Gastrocnemius medialis (tissue), 4 donors: ENCODE data around the gene BICD2. TPM values are rescaled to one million over a fixed set of nuclear protein-coding genes. Genes with fewer than 3 reads are reported as not detected.

ENCODE experiments used
- ATAC-seq, 2 donors: fragments of 150-250 bp; one replicate each; pipeline ENCODE4 v1.9.1; 2016
- DNase-seq, 2 donors: peaks; one replicate each; pipeline ENCODE4 v3.0.0-alpha.2; 2019
- H3K27ac ChIP-seq, 4 donors: fragments of 200-600 bp; sonication (generic); 1 replicate in 1 of 4; 2 replicates in 3 of 4; pipeline ENCODE4 v1.5.1; 2016 to 2018; ENCODE audit warnings: mild to moderate bottlenecking in 2 of 4, moderate library complexity in 1 of 4
- H3K27me3 ChIP-seq, 3 donors: fragments of 200-600 bp; sonication (generic) in 2 of 3; 1 replicate in 1 of 3; 2 replicates in 2 of 3; pipeline versions ENCODE4 v1.5.1 to v1.6.0; 2016 to 2019; ENCODE audit warnings: mild to moderate bottlenecking in 1 of 3, moderate library complexity in 1 of 3
- H3K36me3 ChIP-seq, 2 donors: fragments of 200-600 bp; sonication (generic) in 1 of 2; one replicate each; pipeline ENCODE4 v1.5.1; 2017 to 2018
- H3K4me1 ChIP-seq, 2 donors: fragments of 200-600 bp; sonication (generic) in 1 of 2; one replicate each; pipeline ENCODE4 v1.5.1; 2016 to 2017; ENCODE audit warnings: mild to moderate bottlenecking in 2 of 2
- H3K4me3 ChIP-seq, 4 donors: fragments of 200-600 bp; sonication (generic) in 3 of 4; 1 replicate in 1 of 4; 2 replicates in 3 of 4; pipeline ENCODE4 v1.5.1; 2016 to 2019; ENCODE audit warnings: mild to moderate bottlenecking in 2 of 4
- H3K9me3 ChIP-seq, 3 donors: fragments of 200-600 bp; sonication (generic) in 2 of 3; 1 replicate in 1 of 3; 2 replicates in 2 of 3; pipeline ENCODE4 v1.5.1; 2016 to 2019
- POLR2A ChIP-seq, 2 donors: fragments of 450-650 bp; IDR thresholded peaks; one replicate each; pipeline ENCODE4 v1.6.1; 2017; ENCODE audit warnings: antibody characterized with exemption in 2 of 2, mild to moderate bottlenecking in 2 of 2, moderate library complexity in 2 of 2
- in situ Hi-C, 4 donors: fragments of 200-750 bp; cut with MboI; loops; one replicate each; pipeline versions ENCODE4 v1.15.0 to v1.8.0; 2017; ENCODE audit warnings: low sequenced_read_pairs in 4 of 4
- intact Hi-C: fragments of 100-400 bp; cut with DNase I; formaldehyde crosslinking; loops from one replicate; pipeline ENCODE4 v1.15.1; 2023; ENCODE audit warnings: low total_unique reads
- total RNA-seq, 4 donors: library from RNA; depleted of rRNA; stranded (reverse); fragments of >200 nt; gene quantifications; one replicate each; pipeline versions ENCODE4 v1.1.0 to v1.2.3, GENCODE V29; 2016
- TF ChIP-seq, protein P1 (sequence below), 5 experiments: fragments of 450-650 bp in 3 of 5; fragments of 200-600 bp in 2 of 5; sonication (generic) in 2 of 5; IDR thresholded peaks in 4 of 5; conservative IDR thresholded peaks in 1 of 5; 1 replicate in 4 of 5; 2 replicates in 1 of 5; pipeline ENCODE4 v1.5.1; 2016 to 2019; ENCODE audit warnings: antibody characterized with exemption in 5 of 5, mild to moderate bottlenecking in 3 of 5, moderate library complexity in 3 of 5

Gene BICD2
- total RNA-seq, 4 donors from 2014 or later, result 21.5 to 54.6 (median 38.7) TPM

DNA sequence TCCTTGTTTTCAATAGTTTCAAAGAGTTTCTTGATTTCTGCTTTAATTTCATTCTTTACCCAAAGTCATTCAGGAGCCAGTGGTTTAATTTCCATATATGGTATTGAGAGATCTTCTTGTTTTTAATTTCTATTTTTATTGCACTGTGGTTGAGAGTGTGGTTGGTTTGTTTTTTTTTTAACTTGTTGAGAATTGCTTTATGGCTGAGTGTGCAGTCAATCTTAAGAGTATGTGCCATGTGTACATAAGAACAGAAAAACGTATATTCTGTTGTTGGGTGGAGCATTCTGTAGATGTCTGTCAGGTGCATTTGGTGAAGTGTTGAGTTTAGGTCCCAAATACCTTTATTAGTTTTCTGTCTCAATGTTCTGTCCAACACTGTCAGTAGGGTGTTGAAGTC lies 68.0 kb downstream of the BICD2 start:
- intact Hi-C loops, result no loop called here
- ATAC-seq (no peak), DNase-seq (no peak)
- Histone ChIP-seq H3K4me1 (no peaks in the 10 kb centered on the region), H3K27me3 (no peaks in the 10 kb centered on the region), H3K4me3 (no peak overlapping the region), H3K27ac (no peak overlapping the region), H3K9me3 (peaks cover 0 to 3% (median 0%) of the 10 kb centered on the region in 3 donors), H3K36me3 (no peaks in the 10 kb centered on the region)
- TF ChIP-seq, protein P1, sequence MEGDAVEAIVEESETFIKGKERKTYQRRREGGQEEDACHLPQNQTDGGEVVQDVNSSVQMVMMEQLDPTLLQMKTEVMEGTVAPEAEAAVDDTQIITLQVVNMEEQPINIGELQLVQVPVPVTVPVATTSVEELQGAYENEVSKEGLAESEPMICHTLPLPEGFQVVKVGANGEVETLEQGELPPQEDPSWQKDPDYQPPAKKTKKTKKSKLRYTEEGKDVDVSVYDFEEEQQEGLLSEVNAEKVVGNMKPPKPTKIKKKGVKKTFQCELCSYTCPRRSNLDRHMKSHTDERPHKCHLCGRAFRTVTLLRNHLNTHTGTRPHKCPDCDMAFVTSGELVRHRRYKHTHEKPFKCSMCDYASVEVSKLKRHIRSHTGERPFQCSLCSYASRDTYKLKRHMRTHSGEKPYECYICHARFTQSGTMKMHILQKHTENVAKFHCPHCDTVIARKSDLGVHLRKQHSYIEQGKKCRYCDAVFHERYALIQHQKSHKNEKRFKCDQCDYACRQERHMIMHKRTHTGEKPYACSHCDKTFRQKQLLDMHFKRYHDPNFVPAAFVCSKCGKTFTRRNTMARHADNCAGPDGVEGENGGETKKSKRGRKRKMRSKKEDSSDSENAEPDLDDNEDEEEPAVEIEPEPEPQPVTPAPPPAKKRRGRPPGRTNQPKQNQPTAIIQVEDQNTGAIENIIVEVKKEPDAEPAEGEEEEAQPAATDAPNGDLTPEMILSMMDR (IDR thresholded peaks at IDR 0.05 in 4 of 5, conservative IDR thresholded peaks at IDR 0.05 in 1 of 5), result no peak
- TF ChIP-seq POLR2A (IDR thresholded peaks at IDR 0.05), result no peak
- in situ Hi-C loops, result no loop called here

DNA sequence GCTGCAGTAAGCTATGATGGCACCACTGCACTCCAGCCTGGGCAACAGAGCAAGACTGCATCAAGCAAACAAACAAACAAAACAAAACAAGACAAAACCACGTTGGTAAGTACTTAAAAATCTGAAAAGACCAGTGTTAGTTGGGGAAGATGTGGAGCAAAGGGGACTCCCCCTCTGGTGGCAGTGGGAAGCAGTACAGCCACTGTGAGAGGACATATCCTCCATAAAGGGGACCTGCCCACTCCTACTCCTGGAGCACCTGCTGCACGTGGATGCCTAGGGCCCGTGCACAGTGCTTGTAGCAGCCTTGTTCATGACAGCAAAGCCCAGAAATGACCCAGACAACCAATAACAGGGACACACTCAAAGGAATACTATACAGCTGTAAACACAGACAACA lies 77.7 kb downstream of the BICD2 start:
- in situ Hi-C loops, result no loop called here
- no peak for ATAC-seq
- Histone ChIP-seq H3K36me3 (no peaks in the 10 kb centered on the region), H3K9me3 (no peaks in the 10 kb centered on the region), H3K27ac (no peak overlapping the region), H3K27me3 (no peaks in the 10 kb centered on the region), H3K4me3 (no peak overlapping the region), H3K4me1 (no peaks in the 10 kb centered on the region)
- TF ChIP-seq POLR2A (IDR thresholded peaks at IDR 0.05), result no peak
- TF ChIP-seq, protein P1 (IDR thresholded peaks at IDR 0.05 in 4 of 5, conservative IDR thresholded peaks at IDR 0.05 in 1 of 5), result no peak
- intact Hi-C loops, result no loop called here
- DNase-seq, result no peak

DNA sequence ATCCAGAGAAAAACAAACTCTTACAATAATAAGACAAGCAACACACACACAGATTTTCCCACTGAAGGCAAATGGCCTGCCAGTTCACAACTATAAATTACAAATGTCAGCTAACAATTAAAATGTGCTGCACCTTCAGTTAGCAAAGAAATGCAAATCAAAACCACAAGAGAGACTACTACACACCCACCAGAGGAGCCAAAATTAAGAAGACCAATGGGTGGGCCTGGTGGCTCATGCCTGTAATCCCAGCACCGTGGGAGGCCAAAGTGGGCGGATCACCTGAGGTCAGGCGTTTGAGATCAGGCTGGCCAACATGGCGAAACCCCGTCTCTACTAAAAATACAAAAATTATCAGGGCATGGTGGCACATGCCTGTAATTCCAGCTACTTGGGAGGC lies 79.6 kb downstream of the BICD2 start:
- no peak for DNase-seq
- intact Hi-C loops (no loop called here), in situ Hi-C loops (no loop called here)
- TF ChIP-seq, protein P1 (IDR thresholded peaks at IDR 0.05 in 4 of 5, conservative IDR thresholded peaks at IDR 0.05 in 1 of 5), result no peak
- TF ChIP-seq POLR2A (IDR thresholded peaks at IDR 0.05), result no peak
- H3K4me3 ChIP-seq, result no peak overlapping the region
- no peaks in the 10 kb centered on the region for H3K27me3 ChIP-seq
- ATAC-seq, result no peak
- H3K36me3 ChIP-seq, result no peaks in the 10 kb centered on the region
- H3K4me1 ChIP-seq, result no peaks in the 10 kb centered on the region
- H3K9me3 ChIP-seq, result no peaks in the 10 kb centered on the region
- no peak overlapping the region for H3K27ac ChIP-seq

DNA sequence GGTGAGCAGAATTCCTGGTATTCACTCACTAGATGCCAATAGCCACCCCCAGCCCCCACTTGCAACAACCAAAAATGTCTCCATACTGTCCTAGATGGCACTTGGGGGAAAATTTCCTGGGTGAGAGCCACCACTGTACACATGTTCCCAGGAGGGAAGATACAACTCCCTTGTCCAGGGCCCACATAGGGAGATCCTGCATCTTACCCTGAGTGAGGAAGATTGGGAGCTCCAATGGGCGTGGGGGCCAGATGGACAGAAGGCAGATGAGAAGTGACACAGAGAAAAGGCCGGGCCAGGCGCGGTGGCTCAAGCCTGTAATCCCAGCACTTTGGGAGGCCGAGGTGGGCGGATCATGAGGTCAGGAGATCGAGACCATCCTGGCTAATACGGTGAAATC lies 82.4 kb downstream of the BICD2 start:
- H3K9me3 ChIP-seq, result no peaks in the 10 kb centered on the region
- H3K4me3 ChIP-seq, result no peak overlapping the region
- ATAC-seq, result no peak
- no peak overlapping the region for H3K27ac ChIP-seq
- H3K4me1 ChIP-seq, result no peaks in the 10 kb centered on the region
- no peak for DNase-seq
- TF ChIP-seq, protein P1 (IDR thresholded peaks at IDR 0.05 in 4 of 5, conservative IDR thresholded peaks at IDR 0.05 in 1 of 5), result no peak
- TF ChIP-seq POLR2A (IDR thresholded peaks at IDR 0.05), result no peak
- H3K27me3 ChIP-seq, result no peaks in the 10 kb centered on the region
- in situ Hi-C loops (no loop called here), intact Hi-C loops (no loop called here)
- H3K36me3 ChIP-seq, result no peaks in the 10 kb centered on the region
